ENCODE data around the gene UROS. TPM values are rescaled to one million over a fixed set of nuclear protein-coding genes. Genes with fewer than 3 reads are reported as not detected.

UROS gene
- total RNA-seq, 2 donors from 2014 or later = 19.9 to 30.2 TPM

GRCh38 chr10:125782054-125782453 is 41.0 kb downstream of the UROS start:
- Histone ChIP-seq H3K9me3 (no peaks in the 10 kb centered on the region), H3K27me3 (no peaks in the 10 kb centered on the region), H3K9ac (ENCODE audit: low read depth in 2 of 2, low read length in 2 of 2) (no peak overlapping the region), H3K4me1 (no peaks in the 10 kb centered on the region), H3K27ac (no peak overlapping the region), H3K4me3 (no peak overlapping the region), H3K36me3 (no peaks in the 10 kb centered on the region)
- DNase-seq = no peak
- TF ChIP-seq CTCF (IDR thresholded peaks at IDR 0.05) = no peak
- intact Hi-C loops (cut with DNase I) = no loop called here

- Histone ChIP-seq H3K27ac (no peak overlapping the region), H3K4me1 (no peaks in the 10 kb centered on the region), H3K4me3 (no peak overlapping the region), H3K9me3 (no peaks in the 10 kb centered on the region), H3K9ac (ENCODE audit: low read depth in 2 of 2, low read length in 2 of 2) (no peak overlapping the region), H3K27me3 (no peaks in the 10 kb centered on the region), H3K36me3 (no peaks in the 10 kb centered on the region)
- intact Hi-C loops (cut with DNase I) = no loop called here
- TF ChIP-seq CTCF (IDR thresholded peaks at IDR 0.05) = no peak
- no peak for DNase-seq
These were observed 41.7 kb downstream of the UROS start for GRCh38 chr10:125781374-125781773.

- Histone ChIP-seq H3K27me3 (no peaks in the 10 kb centered on the region), H3K4me1 (no peaks in the 10 kb centered on the region), H3K36me3 (no peaks in the 10 kb centered on the region), H3K9ac (ENCODE audit: low read depth in 2 of 2, low read length in 2 of 2) (no peak overlapping the region), H3K27ac (no peak overlapping the region), H3K4me3 (no peak overlapping the region), H3K9me3 (no peaks in the 10 kb centered on the region)
- intact Hi-C loops (cut with DNase I) = no loop called here
- DNase-seq = no peak
- TF ChIP-seq CTCF (IDR thresholded peaks at IDR 0.05) = no peak
These were observed 43.4 kb downstream of the UROS start for GRCh38 chr10:125779403-125780327.

GRCh38 chr10:125778556-125778955 is 44.5 kb downstream of the UROS start:
- no peak for DNase-seq
- H3K4me1 ChIP-seq = no peaks in the 10 kb centered on the region
- no peak for TF ChIP-seq CTCF (IDR thresholded peaks at IDR 0.05)
- H3K36me3 ChIP-seq = no peaks in the 10 kb centered on the region
- H3K27me3 ChIP-seq = no peaks in the 10 kb centered on the region
- no peak overlapping the region for H3K4me3 ChIP-seq
- H3K9ac ChIP-seq (ENCODE audit: low read depth in 2 of 2, low read length in 2 of 2) = no peak overlapping the region
- H3K9me3 ChIP-seq = no peaks in the 10 kb centered on the region
- no peak overlapping the region for H3K27ac ChIP-seq
- intact Hi-C loops (cut with DNase I) = no loop called here

GRCh38 chr10:125777806-125778205 is 45.3 kb downstream of the UROS start:
- no peak for TF ChIP-seq CTCF (IDR thresholded peaks at IDR 0.05)
- Histone ChIP-seq H3K4me3 (no peak overlapping the region), H3K4me1 (no peaks in the 10 kb centered on the region), H3K27me3 (no peaks in the 10 kb centered on the region), H3K9ac (ENCODE audit: low read depth in 2 of 2, low read length in 2 of 2) (no peak overlapping the region), H3K9me3 (no peaks in the 10 kb centered on the region), H3K27ac (no peak overlapping the region), H3K36me3 (no peaks in the 10 kb centered on the region)
- no peak for DNase-seq
- intact Hi-C loops (cut with DNase I) = no loop called here

Measured in colonic mucosa (tissue), 4 donors.